Body of pancreas (tissue), 4 donors: ENCODE measurements around the gene CTSC.

Experiments
- CTCF ChIP-seq, 7 experiments: fragments of 450-650 bp in 4 of 7; fragments of 200-600 bp in 3 of 7; sonication (generic) in 3 of 7; IDR thresholded peaks; one replicate each; pipeline ENCODE4 v1.5.1; 2016 to 2019; ENCODE audit warnings: antibody characterized with exemption in 7 of 7
- POLR2A ChIP-seq, 3 donors: fragments of 450-650 bp; IDR thresholded peaks; one replicate each; pipeline ENCODE4 v1.6.1; 2016; ENCODE audit warnings: antibody characterized with exemption in 3 of 3, mild to moderate bottlenecking in 2 of 3

- TF ChIP-seq POLR2A (IDR thresholded peaks at IDR 0.05) (no peak), CTCF (IDR thresholded peaks at IDR 0.05) (no peak)
These were observed 29.6 kb downstream of the CTSC start for GRCh38 chr11:88307749-88308425.
